H1 (cell line): Measurements from ENCODE around the gene ZSCAN18. TPM values are rescaled to one million over a fixed set of nuclear protein-coding genes. Genes with fewer than 3 reads are reported as not detected.

ENCODE experiments used
- CTCF ChIA-PET: fragments of 300-600 bp; sonication (Branson Sonifier 250); formaldehyde crosslinking; loops from one replicate; lab custom pipeline; 2021; ENCODE audit not compliant: partially characterized antibody; lab: Charles Lee
- POLR2A ChIA-PET: fragments of 300-600 bp; sonication (Branson Sonifier 250); formaldehyde crosslinking; loops from one replicate; lab custom pipeline; 2021; ENCODE audit warnings: inconsistent platforms; ENCODE audit not compliant: partially characterized antibody; lab: Charles Lee
- DNase-seq, 2 experiments: peaks; one replicate each; pipeline versions ENCODE4 v3.0.0 to v3.0.0-alpha.2; 2010 to 2022; ENCODE audit warnings: low spot score in 2 of 2, low read depth in 1 of 2, mixed read lengths in 1 of 2
- FAIRE-seq: peaks from 2 replicates; lab custom pipeline; 2011; peaks lifted over from hg19 to GRCh38; lab: Jason Lieb, UNC
- H2AFZ ChIP-seq: 2 replicates; pipeline ENCODE4 v1.8.1; 2012; ENCODE audit warnings: low read length, inconsistent platforms
- H2AK5ac ChIP-seq: 2 replicates; pipeline ENCODE4 v1.6.1; 2013; ENCODE audit warnings: low read depth, low read length
- H2BK120ac ChIP-seq: replicated peaks from 2 replicates; pipeline ENCODE3; 2013; ENCODE audit warnings: low read depth, low read length, inconsistent platforms
- H2BK12ac ChIP-seq: 2 replicates; pipeline ENCODE4 v1.6.1; 2013; ENCODE audit warnings: low read depth, low read length
- H2BK15ac ChIP-seq: 2 replicates; pipeline ENCODE4 v1.6.1; 2013; ENCODE audit warnings: low read length
- H2BK20ac ChIP-seq: 2 replicates; pipeline ENCODE4 v1.6.1; 2013; ENCODE audit warnings: low read length
- H2BK5ac ChIP-seq: 2 replicates; pipeline ENCODE4 v1.6.1; 2013; ENCODE audit warnings: low read depth, low read length
- H3K14ac ChIP-seq: 2 replicates; pipeline ENCODE4 v1.6.1; 2013; ENCODE audit warnings: inconsistent platforms; ENCODE audit not compliant: insufficient read length
- H3K18ac ChIP-seq: 2 replicates; pipeline ENCODE4 v1.6.1; 2013; ENCODE audit warnings: low read length; ENCODE audit errors: extremely low read depth
- H3K23ac ChIP-seq: 2 replicates; pipeline ENCODE4 v1.6.1; 2013; ENCODE audit warnings: inconsistent platforms; ENCODE audit not compliant: insufficient read length
- H3K23me2 ChIP-seq: 2 replicates; pipeline ENCODE4 v1.6.1; 2013; ENCODE audit warnings: low read depth, low read length
- H3K27ac ChIP-seq: 2 replicates; pipeline ENCODE4 v1.6.1; 2011; ENCODE audit warnings: low read depth, low read length, inconsistent platforms
- H3K27me3 ChIP-seq, 4 experiments: replicated peaks in 1 of 4; 1 replicate in 1 of 4; 2 replicates in 3 of 4; pipeline versions ENCODE4 v1.6.1 to v1.8.1; 2011 to 2013; ENCODE audit warnings: low read length in 3 of 4, mild to moderate bottlenecking in 3 of 4, inconsistent platforms in 2 of 4, mixed read lengths in 2 of 4, moderate library complexity in 1 of 4; ENCODE audit not compliant: control insufficient read depth in 3 of 4, insufficient read depth in 3 of 4; ENCODE audit errors: extremely low read depth in 1 of 4
- H3K36me3 ChIP-seq, 4 experiments: 2 replicates each; pipeline versions ENCODE4 v1.6.1 to v1.8.1; 2011 to 2013; ENCODE audit warnings: mild to moderate bottlenecking in 4 of 4, low read length in 3 of 4, moderate library complexity in 2 of 4, control low read depth in 1 of 4, inconsistent platforms in 1 of 4; ENCODE audit not compliant: insufficient read depth in 4 of 4, control insufficient read depth in 2 of 4
- H3K4ac ChIP-seq: replicated peaks from 2 replicates; pipeline ENCODE3; 2013; ENCODE audit warnings: low read length, low read depth, mixed read lengths, inconsistent platforms; ENCODE audit not compliant: insufficient read length
- H3K4me1 ChIP-seq, 4 experiments: replicated peaks in 1 of 4; 1 replicate in 1 of 4; 2 replicates in 3 of 4; pipeline versions ENCODE4 v1.6.1 to v1.8.1; 2011 to 2013; ENCODE audit warnings: low read length in 3 of 4, inconsistent platforms in 2 of 4, mixed read lengths in 1 of 4; ENCODE audit not compliant: insufficient read depth in 4 of 4, control insufficient read depth in 3 of 4
- H3K4me2 ChIP-seq, 2 experiments: 2 replicates each; pipeline versions ENCODE4 v1.6.1 to v1.8.1; 2011 to 2013; ENCODE audit warnings: low read depth in 2 of 2, low read length in 2 of 2, control low read depth in 1 of 2, inconsistent platforms in 1 of 2, mild to moderate bottlenecking in 1 of 2; ENCODE audit not compliant: insufficient read depth in 1 of 2
- H3K4me3 ChIP-seq, 4 experiments: fragments of 200-600, 300-600 bp in 1 of 4; sonication (generic), shearing (Covaris generic), sonication (Bioruptor Twin) in 1 of 4; 2 replicates each; pipeline versions ENCODE4 v1.5.1 to v1.8.1; 2011 to 2016; ENCODE audit warnings: low read length in 4 of 4, low read depth in 3 of 4, control low read depth in 2 of 4, inconsistent platforms in 2 of 4, mild to moderate bottlenecking in 2 of 4, mixed read lengths in 1 of 4, moderate library complexity in 1 of 4; ENCODE audit not compliant: insufficient read depth in 2 of 4; ENCODE audit errors: extremely low read depth in 1 of 4
- H3K56ac ChIP-seq: replicated peaks from 2 replicates; pipeline ENCODE3; 2013; ENCODE audit warnings: low read depth, mild to moderate bottlenecking, mixed read lengths, low read length, inconsistent platforms; ENCODE audit not compliant: insufficient read length
- H3K79me1 ChIP-seq: 2 replicates; pipeline ENCODE4 v1.6.1; 2013; ENCODE audit warnings: low read depth, low read length, control low read depth
- H3K79me2 ChIP-seq, 2 experiments: 2 replicates each; pipeline versions ENCODE4 v1.6.1 to v1.8.1; 2012 to 2013; ENCODE audit warnings: low read length in 2 of 2, mild to moderate bottlenecking in 2 of 2, inconsistent platforms in 1 of 2; ENCODE audit not compliant: insufficient read depth in 2 of 2, control insufficient read depth in 1 of 2
- H3K9ac ChIP-seq, 4 experiments: replicated peaks in 1 of 4; 1 replicate in 1 of 4; 2 replicates in 3 of 4; pipeline versions ENCODE4 v1.6.1 to v1.8.1; 2011 to 2013; ENCODE audit warnings: low read depth in 3 of 4, low read length in 3 of 4, control low read depth in 2 of 4, mild to moderate bottlenecking in 2 of 4, moderate library complexity in 2 of 4, inconsistent platforms in 1 of 4; ENCODE audit errors: extremely low read depth in 1 of 4
- H3K9me3 ChIP-seq, 2 experiments: 2 replicates each; pipeline versions ENCODE4 v1.6.1 to v1.8.1; 2012 to 2013; ENCODE audit warnings: mild to moderate bottlenecking in 2 of 2, moderate library complexity in 2 of 2, control low read depth in 1 of 2, inconsistent platforms in 1 of 2, low read depth in 1 of 2, low read length in 1 of 2, mixed read lengths in 1 of 2; ENCODE audit not compliant: insufficient read depth in 2 of 2
- H4K20me1 ChIP-seq, 2 experiments: replicated peaks in 1 of 2; 2 replicates each; pipeline versions ENCODE3 to v1.8.1; 2011 to 2013; ENCODE audit warnings: inconsistent platforms in 2 of 2, low read length in 2 of 2, mild to moderate bottlenecking in 1 of 2; ENCODE audit not compliant: insufficient read depth in 2 of 2, control insufficient read depth in 1 of 2
- H4K5ac ChIP-seq: 2 replicates; pipeline ENCODE4 v1.6.1; 2013; ENCODE audit warnings: low read length, low read depth, mixed read lengths, inconsistent platforms; ENCODE audit not compliant: insufficient read length
- H4K8ac ChIP-seq: 2 replicates; pipeline ENCODE4 v1.8.0; 2013; ENCODE audit warnings: mild to moderate bottlenecking, moderate library complexity, low read length, inconsistent platforms; ENCODE audit not compliant: insufficient read depth; ENCODE audit errors: extremely low read depth
- H4K91ac ChIP-seq: replicated peaks from 2 replicates; pipeline ENCODE3; 2013; ENCODE audit warnings: low read length, mixed read lengths, inconsistent platforms; ENCODE audit not compliant: insufficient read length
- ASH2L ChIP-seq: fragments of 200-600, 300-600 bp; sonication (generic); IDR thresholded peaks from one replicate; pipeline ENCODE4 v1.7.1; 2017; ENCODE audit warnings: low read length
- ATF3 ChIP-seq: IDR thresholded peaks from 2 replicates; pipeline ENCODE4 v1.6.1; 2011; ENCODE audit warnings: low read depth, mild to moderate bottlenecking, low read length; ENCODE audit not compliant: insufficient read depth
- CEBPB ChIP-seq: IDR thresholded peaks from 2 replicates; pipeline ENCODE4 v1.6.1; 2012; ENCODE audit warnings: low read depth, low read length
- POLR2AphosphoS5 ChIP-seq: IDR thresholded peaks from 2 replicates; pipeline ENCODE4 v1.6.1; 2011; ENCODE audit warnings: low read depth, low read length
- WGBS, 2 experiments: shearing (Covaris generic) in 1 of 2; methylation state at CpG; one replicate each; pipeline versions ENCODE4 v1.1.6 to v1.1.7; 2013 to 2015; ENCODE audit warnings: low lambda C conversion rate in 2 of 2, mixed read lengths in 2 of 2, inconsistent platforms in 1 of 2, low coverage in 1 of 2, missing lambda C conversion rate in 1 of 2; ENCODE audit not compliant: insufficient replicate concordance in 2 of 2, insufficient coverage in 1 of 2, insufficient read length in 1 of 2; ENCODE audit errors: extremely low coverage in 1 of 2, missing lambda C conversion rate in 1 of 2; 5-methylcytosine and 5-hydroxymethylcytosine counted together
- polyA plus RNA-seq, 7 experiments: library from polyadenylated mRNA; depleted of rRNA in 3 of 7; stranded (reverse) in 5 of 7; unstranded in 2 of 7; fragments of >200 nt in 5 of 7; fragments of 200-250 nt in 2 of 7; gene quantifications; 1 replicate in 5 of 7; 2 replicates in 1 of 7; 4 replicates in 1 of 7; pipeline versions ENCODE4 v1.2.1 to v1.2.3, GENCODE V29; 2011 to 2013; ENCODE audit warnings: missing spikeins in 2 of 7, mixed read lengths in 2 of 7
- total RNA-seq: library from RNA; stranded (reverse); fragmentation: NEBNext Ultra II Directional; extraction: Animal tissue kit (Norgen Biotek cat#: 25700); gene quantifications from 2 replicates; pipeline ENCODE4 v1.2.1, GENCODE V29; 2021

ZSCAN18 gene
- total and polyA plus RNA-seq, 2 of the 8 experiments (the other 6 are each of a cell fraction or from before 2014, with no cell fraction given) = 37.0 to 41.4 TPM

GRCh38 chr19:58038688-58039204 lies 59.3 kb downstream of the ZSCAN18 start:
- Histone ChIP-seq H2AK5ac (peak overlapping the region; percentile 90), H2BK5ac (peak overlapping the region; percentile 66; the same call in 1 of the 2 replicates), H3K4me2 (peak overlapping the region; percentile 30 to 54; a peak in 3 of 4 replicates), H2BK15ac (no peak overlapping the region), H3K9ac (no peak overlapping the region), H3K79me2 (no peaks in the 10 kb centered on the region), H3K36me3 (no peaks in the 10 kb centered on the region), H2AFZ (no peak overlapping the region), H3K18ac (peak overlapping the region; percentile 62), H3K4ac (no peak overlapping the region), H3K56ac (no peak overlapping the region), H4K5ac (peak overlapping the region; percentile 9), H3K27me3 (peaks cover 0 to 8% (median 4%) of the 10 kb centered on the region in 4 experiments; a peak in 3 of 7 replicates), H4K20me1 (no peaks in the 10 kb centered on the region), H4K91ac (peak overlapping the region; percentile 4), H2BK12ac (0 out of 2 replicates have a peak overlapping the region, but pooled peaks have one; percentile 75), H3K14ac (no peak overlapping the region), H3K4me1 (peaks cover 0 to 24% (median 15%) of the 10 kb centered on the region in 4 experiments; a peak in 6 of 7 replicates), H3K27ac (peak overlapping the region; percentile 21; the same call in 1 of the 2 replicates), H4K8ac (peak overlapping the region; percentile 76), H3K4me3 (peak overlapping the region in 2 of 4 experiments; percentile 10 to 23; a peak in 2 of 8 replicates), H2BK120ac (no peak overlapping the region), H3K23ac (no peak overlapping the region), H3K79me1 (no peaks in the 10 kb centered on the region), H3K9me3 (peaks cover 0 to 2% of the 10 kb centered on the region in 2 experiments; a peak in 1 of 4 replicates), H2BK20ac (no peak overlapping the region), H3K23me2 (peaks cover 2% of the 10 kb centered on the region; the same call in 1 of the 2 replicates)
- DNase-seq (peak in 1 of 2 experiments; percentile 59), FAIRE-seq (no peak)
- 52% methylated on average over 8 of the region's 8 CpGs; no CpG with 5 or more reads in 1 of the 2 experiments for WGBS, 2 experiments
- POLR2A ChIA-PET = interaction anchor here (0.7 to 4.3 kb wide), 19 partner anchors 10 to 219 kb away, joined by 3 to 40 read pairs (median 5); partner anchors contain the start of genes ZNF135, ZNF274, ZNF329 and ZNF418
- CTCF ChIA-PET = interaction anchor here (0.7 to 1.4 kb wide), 2 partner anchors 17 to 117 kb away, joined by 3 to 4 read pairs; no protein-coding TSS in a partner anchor
- 0 out of 2 replicates have a peak, but pooled peaks have one; percentile 25 for TF ChIP-seq ATF3
- no peak for TF ChIP-seq POLR2AphosphoS5
- TF ChIP-seq CEBPB = peak; percentile 71
- peak; percentile 75 for TF ChIP-seq ASH2L
